Mesothelial cell of epicardium (in vitro differentiated cells): ENCODE data around the gene LOXL4. TPM values are rescaled to one million over a fixed set of nuclear protein-coding genes. Genes with fewer than 3 reads are reported as not detected.

Experiments used
- DNase-seq, 2 experiments: peaks; one replicate each; pipeline ENCODE4 v3.0.0; 2021; ENCODE audit warnings: low spot score in 2 of 2; ENCODE audit not compliant: unreplicated experiment in 2 of 2
- H3K27ac Mint-ChIP-seq: 2 replicates; pipeline ENCODE4 v1.8.0; 2021; ENCODE audit warnings: mixed read lengths
- H3K27me3 Mint-ChIP-seq: 2 replicates; pipeline ENCODE4 v1.8.0; 2021; ENCODE audit warnings: low read depth, mixed read lengths
- H3K36me3 Mint-ChIP-seq: 2 replicates; pipeline ENCODE4 v1.8.0; 2021; ENCODE audit warnings: mixed read lengths
- H3K4me1 Mint-ChIP-seq: 2 replicates; pipeline ENCODE4 v1.8.0; 2021; ENCODE audit warnings: mixed read lengths
- H3K4me3 Mint-ChIP-seq: 2 replicates; pipeline ENCODE4 v1.8.0; 2021; ENCODE audit warnings: mild to moderate bottlenecking, moderate library complexity, mixed read lengths
- H3K9me3 Mint-ChIP-seq: 2 replicates; pipeline ENCODE4 v1.8.0; 2021; ENCODE audit warnings: mixed read lengths
- total RNA-seq: library from RNA; stranded (reverse); gene quantifications from 3 replicates; pipeline ENCODE4 v1.2.1, GENCODE V29; 2021
- TF ChIP-seq, protein P1 (sequence below): fragments of 200-600 bp; sonication (generic); IDR thresholded peaks from one replicate; pipeline ENCODE4 v1.5.0; 2021; ENCODE audit warnings: antibody characterized with exemption; ENCODE audit not compliant: unreplicated experiment

The LOXL4 gene
- total RNA-seq, 1 donor from 2014 or later = 7.9 TPM

DNA sequence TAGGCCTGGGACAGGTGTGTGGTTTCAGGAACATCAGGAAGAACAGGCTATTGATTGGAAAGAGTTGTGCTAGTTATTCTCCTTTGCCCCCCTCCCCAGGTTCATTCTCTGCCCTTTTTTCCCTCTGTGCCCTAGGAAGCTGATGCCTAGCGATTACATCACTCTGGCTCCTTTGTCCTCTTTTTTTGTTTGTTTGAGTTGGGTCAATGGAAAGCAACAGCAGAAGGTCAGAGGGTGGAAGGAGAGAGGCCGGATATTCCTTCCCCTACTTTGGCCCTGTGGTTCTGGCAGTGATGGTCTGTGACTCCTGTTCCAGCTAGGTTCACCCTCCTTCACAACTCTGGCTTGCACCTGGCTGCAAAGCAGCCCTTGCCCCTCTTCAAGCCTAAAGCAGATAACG is 18.9 kb downstream of the LOXL4 start:
- DNase-seq = no peak
- no peaks in the 10 kb centered on the region for H3K4me1 Mint-ChIP-seq
- H3K27me3 Mint-ChIP-seq = no peaks in the 10 kb centered on the region
- H3K27ac Mint-ChIP-seq = no peak overlapping the region
- H3K4me3 Mint-ChIP-seq = no peak overlapping the region
- H3K36me3 Mint-ChIP-seq = peaks cover 17% of the 10 kb centered on the region
- TF ChIP-seq, protein P1, sequence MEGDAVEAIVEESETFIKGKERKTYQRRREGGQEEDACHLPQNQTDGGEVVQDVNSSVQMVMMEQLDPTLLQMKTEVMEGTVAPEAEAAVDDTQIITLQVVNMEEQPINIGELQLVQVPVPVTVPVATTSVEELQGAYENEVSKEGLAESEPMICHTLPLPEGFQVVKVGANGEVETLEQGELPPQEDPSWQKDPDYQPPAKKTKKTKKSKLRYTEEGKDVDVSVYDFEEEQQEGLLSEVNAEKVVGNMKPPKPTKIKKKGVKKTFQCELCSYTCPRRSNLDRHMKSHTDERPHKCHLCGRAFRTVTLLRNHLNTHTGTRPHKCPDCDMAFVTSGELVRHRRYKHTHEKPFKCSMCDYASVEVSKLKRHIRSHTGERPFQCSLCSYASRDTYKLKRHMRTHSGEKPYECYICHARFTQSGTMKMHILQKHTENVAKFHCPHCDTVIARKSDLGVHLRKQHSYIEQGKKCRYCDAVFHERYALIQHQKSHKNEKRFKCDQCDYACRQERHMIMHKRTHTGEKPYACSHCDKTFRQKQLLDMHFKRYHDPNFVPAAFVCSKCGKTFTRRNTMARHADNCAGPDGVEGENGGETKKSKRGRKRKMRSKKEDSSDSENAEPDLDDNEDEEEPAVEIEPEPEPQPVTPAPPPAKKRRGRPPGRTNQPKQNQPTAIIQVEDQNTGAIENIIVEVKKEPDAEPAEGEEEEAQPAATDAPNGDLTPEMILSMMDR = no peak
- H3K9me3 Mint-ChIP-seq = no peaks in the 10 kb centered on the region

DNA sequence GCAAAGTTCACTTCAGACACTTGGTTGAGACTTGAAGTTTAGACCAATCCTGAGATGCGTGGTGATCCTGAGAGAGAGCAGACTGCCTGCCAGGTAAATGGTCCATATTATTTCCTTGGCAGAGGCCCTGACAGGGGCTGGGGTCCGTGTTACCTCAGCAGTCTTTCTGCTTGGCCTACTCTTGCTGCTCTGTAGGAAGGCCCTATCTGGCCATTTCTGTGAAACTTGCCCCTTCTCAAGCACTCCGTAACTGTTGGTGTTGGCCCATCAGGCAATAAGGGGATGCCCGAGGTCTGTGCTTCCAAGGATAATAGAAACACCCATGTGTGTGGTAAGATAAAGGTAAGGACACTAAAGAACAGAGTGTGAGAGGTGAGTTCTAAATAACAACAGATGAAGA is 20.0 kb downstream of the LOXL4 start:
- Mint-ChIP-seq H3K27ac (no peak overlapping the region), H3K9me3 (no peaks in the 10 kb centered on the region), H3K36me3 (peaks cover 17% of the 10 kb centered on the region), H3K27me3 (no peaks in the 10 kb centered on the region), H3K4me1 (no peaks in the 10 kb centered on the region), H3K4me3 (no peak overlapping the region)
- DNase-seq = no peak
- TF ChIP-seq, protein P1 = no peak

DNA sequence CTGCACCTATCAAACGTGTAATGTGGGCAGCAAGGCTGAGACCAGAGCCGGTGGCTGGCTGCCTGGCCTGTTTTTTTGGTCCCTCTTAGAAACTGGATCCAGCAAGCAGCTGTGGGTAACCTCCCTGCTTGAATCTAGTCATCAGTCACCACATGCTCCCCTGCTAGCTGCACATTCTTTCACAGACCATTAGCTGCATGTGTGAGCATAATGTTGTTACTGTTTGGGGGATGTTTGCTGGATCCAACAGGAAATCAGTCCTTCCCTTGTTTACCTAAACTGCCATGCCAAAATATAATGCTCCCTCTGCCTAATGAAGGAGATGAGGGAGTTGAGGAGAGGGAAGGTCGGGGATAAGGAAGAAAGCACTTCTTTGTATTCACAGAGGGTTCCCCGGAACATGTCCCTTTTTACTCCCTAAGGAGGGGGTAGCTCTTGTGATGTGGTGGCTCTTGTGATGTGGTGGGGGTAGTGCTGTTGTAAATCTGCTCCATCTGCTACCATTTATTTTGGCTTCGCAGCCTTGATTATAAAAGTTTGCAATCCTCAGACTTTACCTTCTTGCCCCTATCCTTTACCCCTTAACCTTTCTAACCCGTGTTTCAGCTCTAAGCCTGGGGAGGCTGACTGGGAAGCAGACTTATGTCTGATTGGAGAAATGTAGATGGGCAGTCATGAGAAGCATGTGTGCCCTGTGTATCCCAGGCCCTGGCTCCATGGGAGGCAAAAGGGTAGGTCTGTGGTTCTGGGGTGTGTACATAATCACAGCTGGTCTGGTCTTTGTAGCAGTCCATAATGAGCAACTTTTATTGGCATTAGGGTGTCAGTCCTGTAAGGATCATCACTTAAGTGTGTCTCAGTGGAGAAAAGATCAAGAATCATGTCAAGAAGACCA is 20.8 kb downstream of the LOXL4 start:
- Mint-ChIP-seq H3K4me1 (no peaks in the 10 kb centered on the region), H3K36me3 (peaks cover 17% of the 10 kb centered on the region), H3K27ac (no peak overlapping the region), H3K27me3 (no peaks in the 10 kb centered on the region), H3K9me3 (no peaks in the 10 kb centered on the region), H3K4me3 (no peak overlapping the region)
- no peak for DNase-seq
- TF ChIP-seq, protein P1 = no peak

DNA sequence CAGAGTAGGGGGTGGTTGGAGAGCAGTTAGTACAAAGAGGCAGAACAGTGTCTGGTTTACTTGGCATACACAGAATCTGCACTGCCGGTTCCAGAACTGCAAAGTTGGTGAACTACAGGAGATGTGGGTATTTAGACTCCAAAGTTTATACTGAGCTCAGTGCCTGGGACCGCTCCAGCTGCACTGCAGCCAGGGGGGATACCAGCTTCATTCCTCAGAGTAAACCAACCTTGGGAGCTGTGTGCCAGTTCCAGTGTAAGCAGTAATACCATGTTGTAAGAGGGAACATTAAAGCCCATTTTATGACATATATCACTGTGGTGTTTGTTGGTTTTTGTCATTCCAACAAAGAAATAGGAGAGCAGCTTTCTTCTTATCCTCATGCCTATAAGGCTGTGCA is 23.4 kb downstream of the LOXL4 start:
- H3K27ac Mint-ChIP-seq = no peak overlapping the region
- TF ChIP-seq, protein P1 = no peak
- no peak overlapping the region for H3K4me3 Mint-ChIP-seq
- DNase-seq = no peak
- no peaks in the 10 kb centered on the region for H3K27me3 Mint-ChIP-seq
- no peaks in the 10 kb centered on the region for H3K9me3 Mint-ChIP-seq
- no peaks in the 10 kb centered on the region for H3K4me1 Mint-ChIP-seq
- H3K36me3 Mint-ChIP-seq = peaks cover 8% of the 10 kb centered on the region

DNA sequence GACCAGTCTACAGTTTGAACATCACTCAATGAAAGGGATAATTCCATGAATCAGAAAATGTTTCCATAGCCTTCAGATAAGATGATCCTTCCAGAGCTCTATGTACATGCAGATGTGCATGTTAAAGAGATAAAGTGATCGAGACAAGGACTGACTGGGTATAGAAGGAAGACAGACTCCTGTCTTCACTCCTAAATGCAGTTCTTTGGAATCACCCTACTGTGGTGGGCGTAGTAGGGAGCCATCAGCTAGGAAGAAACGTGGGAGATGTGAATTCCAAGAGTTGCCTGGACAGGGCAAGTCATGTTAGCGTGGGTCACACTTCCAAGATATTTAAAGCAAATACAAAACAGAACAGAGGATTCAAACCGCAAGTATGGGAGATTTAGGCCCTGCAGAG is 23.9 kb downstream of the LOXL4 start:
- TF ChIP-seq, protein P1 = no peak
- Mint-ChIP-seq H3K27ac (no peak overlapping the region), H3K36me3 (peaks cover 3% of the 10 kb centered on the region), H3K4me1 (no peaks in the 10 kb centered on the region), H3K27me3 (no peaks in the 10 kb centered on the region), H3K4me3 (no peak overlapping the region), H3K9me3 (no peaks in the 10 kb centered on the region)
- no peak for DNase-seq
